ENCODE measurements around the gene LASP1NB.
"Not testable (repeated sequence)": the region's sequence is repeated elsewhere in the genome, so short reads cannot be mapped to it uniquely, and the experiment has no call there.

The LASP1NB gene

GRCh38 chr17:38897176-38897575 lies 28.2 kb upstream of the LASP1NB start:
- FAIRE-seq: no peak

- no peak for FAIRE-seq
Observed at GRCh38 chr17:38897671-38898290, 27.6 kb upstream of the LASP1NB start.

GRCh38 chr17:38898291-38898679 lies 27.1 kb upstream of the LASP1NB start:
- FAIRE-seq: no peak

- no peak for FAIRE-seq
Observed at GRCh38 chr17:38898812-38899348, 26.5 kb upstream of the LASP1NB start.

GRCh38 chr17:38899421-38899820 lies 26.0 kb upstream of the LASP1NB start:
- FAIRE-seq: no peak

GRCh38 chr17:38900978-38901656 lies 24.3 kb upstream of the LASP1NB start:
- FAIRE-seq: no peak

- FAIRE-seq: no peak
Observed at GRCh38 chr17:38903404-38903803, 22.0 kb upstream of the LASP1NB start.

- FAIRE-seq: no peak
Observed at GRCh38 chr17:38904892-38905291, 20.5 kb upstream of the LASP1NB start.

- no peak for FAIRE-seq
Observed at GRCh38 chr17:38905375-38905774, 20.0 kb upstream of the LASP1NB start.

GRCh38 chr17:38906460-38907228 lies 18.8 kb upstream of the LASP1NB start:
- no peak for FAIRE-seq

- no peak for FAIRE-seq
Observed at GRCh38 chr17:38907930-38908675, 17.3 kb upstream of the LASP1NB start.

- no peak for FAIRE-seq
Observed at GRCh38 chr17:38908676-38909181, 16.7 kb upstream of the LASP1NB start.

- no peak for FAIRE-seq
Observed at GRCh38 chr17:38910325-38910724, 15.1 kb upstream of the LASP1NB start.

- FAIRE-seq: no peak
Observed at GRCh38 chr17:38911081-38911730, 14.2 kb upstream of the LASP1NB start.

GRCh38 chr17:38911731-38912081 lies 13.7 kb upstream of the LASP1NB start:
- not testable (repeated sequence) for FAIRE-seq

- FAIRE-seq: no peak
Observed at GRCh38 chr17:38912221-38912813, 13.1 kb upstream of the LASP1NB start.

- FAIRE-seq: no peak
Observed at GRCh38 chr17:38914741-38915638, 10.4 kb upstream of the LASP1NB start.

- no peak for FAIRE-seq
Observed at GRCh38 chr17:38915639-38915995, 9.8 kb upstream of the LASP1NB start.

GRCh38 chr17:38916771-38917170 lies 8.6 kb upstream of the LASP1NB start:
- no peak for FAIRE-seq

- FAIRE-seq: no peak
Observed at GRCh38 chr17:38917259-38917658, 8.2 kb upstream of the LASP1NB start.
